Stimulated activated naive CD8-positive, alpha-beta T cell treated with anti-CD3 and anti-CD28 coated beads, Interleukin-15, Interleukin-2, amounts not matched to agents 100 U/mL and 50 U/mL, for 24 hours (primary cell): ENCODE measurements around the gene TECTB.

ENCODE experiments used
- ATAC-seq: fragments of 150-1000 bp; cut with Tn5 transposase; one replicate; pipeline ENCODE4 v1.10.0; 2021
- DNase-seq: peaks from one replicate; pipeline ENCODE4 v3.0.0; 2021

Gene TECTB

GRCh38 chr10:112348759-112349158 is 65.6 kb downstream of the TECTB start:
- ATAC-seq, result no peak
- no peak for DNase-seq

GRCh38 chr10:112349521-112350085 is 66.4 kb downstream of the TECTB start:
- no peak for DNase-seq
- no peak for ATAC-seq

- no peak for ATAC-seq
- DNase-seq, result no peak
These were observed 67.9 kb downstream of the TECTB start for GRCh38 chr10:112351146-112351545.

- DNase-seq (no peak), ATAC-seq (no peak)
These were observed 68.8 kb downstream of the TECTB start for GRCh38 chr10:112352044-112352443.

- DNase-seq (no peak), ATAC-seq (no peak)
These were observed 69.8 kb downstream of the TECTB start for GRCh38 chr10:112353046-112353445.
